Activated CD8-positive, alpha-beta memory T cell treated with anti-CD3 and anti-CD28 coated beads, Interleukin-2, amount 50 U/mL, for 48 hours (primary cell): Measurements from ENCODE around the gene DNAJC27.

Source experiments
- DNase-seq: peaks from one replicate; pipeline ENCODE4 v3.0.0-alpha.2; 2020

Gene DNAJC27

GRCh38 chr2:24899361-24899910 lies 72.3 kb downstream of the DNAJC27 start:
- DNase-seq: no peak

- no peak for DNase-seq
These were observed 73.3 kb downstream of the DNAJC27 start for GRCh38 chr2:24898122-24899109.

GRCh38 chr2:24894750-24895149 lies 77.0 kb downstream of the DNAJC27 start:
- no peak for DNase-seq

DNA sequence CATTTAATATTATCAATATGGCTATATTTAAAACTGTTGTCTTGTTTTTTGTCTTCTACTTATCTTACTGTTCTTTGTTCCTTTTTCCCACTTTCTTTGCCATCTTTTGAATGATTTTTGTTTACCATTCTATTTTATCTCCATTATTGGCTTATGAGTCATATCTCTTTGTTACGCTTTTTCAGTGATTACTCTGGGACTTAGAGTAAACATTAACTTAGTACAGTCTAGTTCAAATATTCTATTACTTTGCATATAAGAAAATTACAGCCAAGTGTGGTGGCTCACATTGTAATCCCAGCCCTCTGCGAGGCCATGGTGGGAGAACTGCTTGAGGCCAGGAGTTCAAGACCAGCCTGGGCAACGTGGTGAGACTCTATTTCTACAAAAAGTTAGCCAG lies 77.8 kb downstream of the DNAJC27 start:
- DNase-seq: no peak
